ENCODE data around the gene FOXD3. TPM values are rescaled to one million over a fixed set of nuclear protein-coding genes. Genes with fewer than 3 reads are reported as not detected.

Gene FOXD3
- total RNA-seq = not detected in 2 replicates

GRCh38 chr1:63322114-63322943 is at the start of gene FOXD3:
FOXD3 (plus strand) TSS chr1:63322567; CDS start chr1:63323059, 492 bp downstream.
- no peak for DNase-seq (ENCODE audit: extremely low read depth, low read depth, low spot score)

- no peak for DNase-seq (ENCODE audit: extremely low read depth, low read depth, low spot score)
These were observed 49.6 kb upstream of the FOXD3 start for GRCh38 chr1:63272811-63273210.

- DNase-seq (ENCODE audit: extremely low read depth, low read depth, low spot score) = no peak
These were observed 48.0 kb upstream of the FOXD3 start for GRCh38 chr1:63274371-63274770.

- DNase-seq (ENCODE audit: extremely low read depth, low read depth, low spot score) = no peak
These were observed 47.4 kb upstream of the FOXD3 start for GRCh38 chr1:63274979-63275378.

GRCh38 chr1:63276624-63277023 is 45.7 kb upstream of the FOXD3 start:
- DNase-seq (ENCODE audit: extremely low read depth, low read depth, low spot score) = no peak

GRCh38 chr1:63277195-63278192 is 44.9 kb upstream of the FOXD3 start:
- DNase-seq (ENCODE audit: extremely low read depth, low read depth, low spot score) = no peak

GRCh38 chr1:63281753-63282152 is 40.6 kb upstream of the FOXD3 start:
- DNase-seq (ENCODE audit: extremely low read depth, low read depth, low spot score) = no peak

- no peak for DNase-seq (ENCODE audit: extremely low read depth, low read depth, low spot score)
These were observed 33.2 kb upstream of the FOXD3 start for GRCh38 chr1:63289135-63289534.

GRCh38 chr1:63294803-63295594 is 27.4 kb upstream of the FOXD3 start:
- no peak for DNase-seq (ENCODE audit: extremely low read depth, low read depth, low spot score)

- DNase-seq (ENCODE audit: extremely low read depth, low read depth, low spot score) = no peak
These were observed 18.0 kb upstream of the FOXD3 start for GRCh38 chr1:63304410-63304809.

- DNase-seq (ENCODE audit: extremely low read depth, low read depth, low spot score) = no peak
These were observed 17.3 kb upstream of the FOXD3 start for GRCh38 chr1:63305043-63305442.

GRCh38 chr1:63307196-63307794 is 15.1 kb upstream of the FOXD3 start:
- DNase-seq (ENCODE audit: extremely low read depth, low read depth, low spot score) = no peak

GRCh38 chr1:63316598-63316983 is 5.8 kb upstream of the FOXD3 start:
- DNase-seq (ENCODE audit: extremely low read depth, low read depth, low spot score) = no peak

- DNase-seq (ENCODE audit: extremely low read depth, low read depth, low spot score) = no peak
These were observed 5.2 kb upstream of the FOXD3 start for GRCh38 chr1:63316984-63317816.

GRCh38 chr1:63317817-63318152 is 4.6 kb upstream of the FOXD3 start:
- no peak for DNase-seq (ENCODE audit: extremely low read depth, low read depth, low spot score)

- DNase-seq (ENCODE audit: extremely low read depth, low read depth, low spot score) = no peak
These were observed 4.0 kb upstream of the FOXD3 start for GRCh38 chr1:63318201-63318979.

GRCh38 chr1:63319046-63320021 is 3.0 kb upstream of the FOXD3 start:
- no peak for DNase-seq (ENCODE audit: extremely low read depth, low read depth, low spot score)
